ENCODE results near the gene FNDC10.

FNDC10 gene

GRCh38 chr1:1605724-1606123, 5.8 kb upstream of the FNDC10 start:
- Histone ChIP-seq H3F3A (ENCODE audit: insufficient read depth, low read length) (no peaks in the 10 kb centered on the region), H3K9me2 (ENCODE audit: low read depth, low read length) (no peaks in the 10 kb centered on the region), H3K27me3 (ENCODE audit: insufficient read depth, low read length) (no peaks in the 10 kb centered on the region), H4K20me1 (ENCODE audit: insufficient read depth, low read length) (no peaks in the 10 kb centered on the region), H2AFZ (ENCODE audit: low read length) (no peak overlapping the region), H3K4me1 (ENCODE audit: insufficient read depth, low read length, severe bottlenecking) (peaks cover 13% of the 10 kb centered on the region), H3K9ac (ENCODE audit: low read length) (no peak overlapping the region), H3K4me2 (ENCODE audit: low read length) (no peak overlapping the region), H3K36me3 (ENCODE audit: insufficient read depth, low read length) (no peaks in the 10 kb centered on the region), H3K4me3 (ENCODE audit: low read depth, low read length, poor library complexity, severe bottlenecking) (no peak overlapping the region), H3K27ac (ENCODE audit: low read depth, low read length, poor library complexity, severe bottlenecking) (no peak overlapping the region), H3K9me3 (ENCODE audit: low read length) (no peaks in the 10 kb centered on the region), H3K79me2 (ENCODE audit: insufficient read depth, low read length) (no peaks in the 10 kb centered on the region)
- TF ChIP-seq EZH2 (IDR thresholded peaks at IDR 0.05; ENCODE audit: borderline replicate concordance, low read length) (no peak), CTCF (IDR thresholded peaks at IDR 0.05; ENCODE audit: low read length) (no peak)

- no peak overlapping the region for H3K27ac ChIP-seq (ENCODE audit: low read depth, low read length, poor library complexity, severe bottlenecking)
- no peaks in the 10 kb centered on the region for H3K27me3 ChIP-seq (ENCODE audit: insufficient read depth, low read length)
- H3K9me2 ChIP-seq (ENCODE audit: low read depth, low read length), result no peaks in the 10 kb centered on the region
- H3K4me1 ChIP-seq (ENCODE audit: insufficient read depth, low read length, severe bottlenecking), result peaks cover 13% of the 10 kb centered on the region
- no peaks in the 10 kb centered on the region for H3K79me2 ChIP-seq (ENCODE audit: insufficient read depth, low read length)
- H3K4me3 ChIP-seq (ENCODE audit: low read depth, low read length, poor library complexity, severe bottlenecking), result no peak overlapping the region
- no peaks in the 10 kb centered on the region for H3F3A ChIP-seq (ENCODE audit: insufficient read depth, low read length)
- TF ChIP-seq CTCF (IDR thresholded peaks at IDR 0.05; ENCODE audit: low read length) (no peak), EZH2 (IDR thresholded peaks at IDR 0.05; ENCODE audit: borderline replicate concordance, low read length) (no peak)
- no peaks in the 10 kb centered on the region for H3K9me3 ChIP-seq (ENCODE audit: low read length)
- no peak overlapping the region for H3K4me2 ChIP-seq (ENCODE audit: low read length)
- H3K9ac ChIP-seq (ENCODE audit: low read length), result no peak overlapping the region
- H2AFZ ChIP-seq (ENCODE audit: low read length), result no peak overlapping the region
- H3K36me3 ChIP-seq (ENCODE audit: insufficient read depth, low read length), result no peaks in the 10 kb centered on the region
- H4K20me1 ChIP-seq (ENCODE audit: insufficient read depth, low read length), result no peaks in the 10 kb centered on the region
Measured at GRCh38 chr1:1605034-1605591, 5.2 kb upstream of the FNDC10 start.

- no peaks in the 10 kb centered on the region for H3K36me3 ChIP-seq (ENCODE audit: insufficient read depth, low read length)
- no peaks in the 10 kb centered on the region for H3K79me2 ChIP-seq (ENCODE audit: insufficient read depth, low read length)
- no peaks in the 10 kb centered on the region for H3K27me3 ChIP-seq (ENCODE audit: insufficient read depth, low read length)
- no peak overlapping the region for H3K4me2 ChIP-seq (ENCODE audit: low read length)
- no peak overlapping the region for H2AFZ ChIP-seq (ENCODE audit: low read length)
- no peaks in the 10 kb centered on the region for H3K9me2 ChIP-seq (ENCODE audit: low read depth, low read length)
- peaks cover 9% of the 10 kb centered on the region for H3K4me1 ChIP-seq (ENCODE audit: insufficient read depth, low read length, severe bottlenecking)
- H3K9ac ChIP-seq (ENCODE audit: low read length), result no peak overlapping the region
- H3F3A ChIP-seq (ENCODE audit: insufficient read depth, low read length), result no peaks in the 10 kb centered on the region
- no peaks in the 10 kb centered on the region for H4K20me1 ChIP-seq (ENCODE audit: insufficient read depth, low read length)
- no peak overlapping the region for H3K27ac ChIP-seq (ENCODE audit: low read depth, low read length, poor library complexity, severe bottlenecking)
- no peak overlapping the region for H3K4me3 ChIP-seq (ENCODE audit: low read depth, low read length, poor library complexity, severe bottlenecking)
- TF ChIP-seq CTCF (IDR thresholded peaks at IDR 0.05; ENCODE audit: low read length) (no peak), EZH2 (IDR thresholded peaks at IDR 0.05; ENCODE audit: borderline replicate concordance, low read length) (no peak)
- no peaks in the 10 kb centered on the region for H3K9me3 ChIP-seq (ENCODE audit: low read length)
Measured at GRCh38 chr1:1604374-1605033, 4.6 kb upstream of the FNDC10 start.

All from OCI-LY1 (cell line).